GM04503 (cell line): Measurements from ENCODE around the gene CDCP2.

Source experiments
- DNase-seq: peaks from one replicate; pipeline ENCODE4 v3.0.0-alpha.2; 2012; ENCODE audit warnings: low read depth

CDCP2 gene

DNA sequence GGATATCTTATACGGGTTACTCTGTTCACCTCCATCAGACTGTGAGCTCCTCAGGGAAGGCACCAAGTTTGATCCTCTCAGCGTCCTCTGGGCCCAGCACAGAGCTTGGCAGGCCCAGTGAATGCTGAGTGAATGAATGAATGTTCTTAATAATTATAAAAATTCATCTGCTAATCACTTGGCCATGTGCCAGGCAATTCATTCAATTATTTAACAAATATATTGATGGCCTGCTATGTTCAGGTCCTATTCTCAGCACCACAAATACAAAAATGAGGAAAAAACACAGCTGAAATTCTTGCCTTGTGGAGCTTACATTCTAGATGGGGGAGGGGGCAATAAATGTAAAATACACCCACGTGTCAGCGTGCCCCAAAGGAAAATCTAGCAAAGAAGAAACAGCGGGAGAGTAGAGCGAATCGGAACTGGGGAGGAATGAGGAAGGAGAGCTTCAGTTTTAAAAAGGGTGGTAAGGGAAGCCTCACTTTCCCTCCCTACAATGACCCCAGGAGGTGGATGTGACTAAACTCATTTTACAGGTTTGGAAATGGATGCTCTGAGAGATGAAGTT is 15.8 kb downstream of the CDCP2 start:
- DNase-seq, result no peak

DNA sequence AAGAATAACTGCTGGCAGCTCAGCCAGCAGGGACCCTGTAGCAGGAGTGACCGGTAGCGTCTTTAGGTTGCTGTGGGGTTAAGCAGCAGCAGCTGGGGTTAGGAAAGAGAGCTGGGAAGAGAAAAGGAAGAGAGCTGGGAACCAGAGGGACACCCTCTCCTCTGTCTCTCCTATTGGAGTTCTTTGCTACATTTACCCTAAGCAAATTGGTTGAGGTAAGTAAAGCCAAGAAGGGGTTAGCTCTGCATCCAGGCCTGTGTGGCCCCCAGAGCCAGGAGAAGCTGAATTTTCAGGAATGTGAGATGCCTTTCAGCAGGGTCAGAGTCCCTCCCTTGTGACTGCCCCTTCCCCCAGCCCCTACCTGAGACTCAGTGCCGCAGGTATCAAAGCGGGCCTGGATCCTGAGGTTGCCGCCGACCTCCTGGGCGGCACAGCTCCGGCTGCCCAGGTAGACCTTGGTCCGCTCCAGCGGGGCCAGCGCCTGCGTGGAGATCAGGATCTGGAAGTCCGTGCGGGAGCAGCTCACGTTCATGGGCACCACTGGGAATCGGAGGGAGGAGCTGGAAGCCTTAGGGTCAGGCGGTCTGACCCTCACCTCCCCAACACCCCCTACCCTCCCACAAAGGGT is 16.4 kb downstream of the CDCP2 start:
- no peak for DNase-seq

DNA sequence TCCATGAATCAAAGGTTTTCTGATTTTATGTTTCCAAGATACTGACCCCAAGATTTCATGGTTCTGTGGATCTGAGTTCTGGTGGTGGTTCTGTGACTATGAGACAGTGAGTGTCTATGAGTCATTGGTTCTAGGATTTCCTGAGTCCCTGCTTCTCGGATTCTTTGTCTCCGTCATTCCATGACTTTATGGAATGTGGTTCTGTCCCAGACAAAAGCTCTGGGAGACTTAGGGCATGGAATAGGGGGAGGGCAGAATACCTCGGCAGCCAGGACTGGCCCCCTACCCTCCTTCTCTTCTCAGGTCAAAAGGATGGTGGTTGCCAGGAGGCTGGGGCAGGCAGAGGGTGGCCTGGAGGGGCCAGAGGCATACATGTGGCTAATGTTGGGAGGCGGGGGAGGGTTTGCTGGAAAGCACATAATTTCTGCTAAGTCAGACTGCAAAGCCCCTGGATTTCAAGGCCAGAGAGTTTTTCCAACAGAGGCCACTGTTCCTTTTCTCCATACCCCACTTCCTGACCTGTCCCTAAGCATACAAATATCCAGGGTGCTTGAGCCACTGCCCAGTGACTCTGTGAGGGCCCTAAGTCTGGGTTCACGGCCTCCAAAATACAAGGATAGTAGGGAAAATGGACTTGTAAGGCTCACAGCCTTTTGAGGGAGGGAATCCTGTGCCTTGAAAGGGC is 17.2 kb downstream of the CDCP2 start:
- peak; percentile 38 for DNase-seq

DNA sequence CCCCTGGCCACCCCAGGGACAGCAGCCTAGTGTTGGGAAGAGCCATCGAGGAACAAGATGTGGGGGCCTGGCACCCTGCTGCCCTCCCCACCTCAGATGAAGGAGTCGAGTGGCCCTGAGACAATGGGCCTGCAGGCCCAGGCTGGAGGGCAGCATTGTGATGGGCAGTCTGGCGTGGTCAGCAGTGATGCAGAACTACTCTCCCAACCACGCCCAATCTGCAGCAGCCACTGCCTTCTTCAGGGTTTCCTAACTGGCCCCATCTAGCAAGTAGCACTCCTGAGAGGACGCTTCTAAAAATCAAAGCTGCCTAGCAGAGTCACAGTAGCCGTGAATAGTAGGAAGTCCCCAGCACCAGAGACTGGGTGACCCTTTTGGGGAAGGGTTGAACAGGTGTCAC is 18.5 kb downstream of the CDCP2 start:
- DNase-seq, result no peak

DNA sequence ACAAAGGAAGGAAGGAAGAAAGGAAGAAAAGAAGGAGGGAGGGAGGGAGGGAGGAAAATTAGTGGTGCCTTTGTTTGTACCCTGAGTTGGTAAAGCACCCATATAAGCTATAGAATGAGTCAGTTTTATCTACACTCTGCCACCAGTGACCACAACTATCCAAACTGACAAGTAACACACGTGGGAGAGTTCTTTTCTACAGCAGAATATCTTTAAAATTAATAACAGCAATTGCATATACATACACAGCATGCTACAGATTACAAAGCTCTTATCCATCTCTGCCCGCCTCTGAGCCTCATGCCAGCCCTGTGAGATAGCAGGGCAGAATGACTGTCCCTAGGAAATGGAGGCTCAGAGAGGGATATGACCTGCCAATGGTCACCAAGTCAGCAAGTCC is 20.3 kb downstream of the CDCP2 start:
- DNase-seq, result no peak

DNA sequence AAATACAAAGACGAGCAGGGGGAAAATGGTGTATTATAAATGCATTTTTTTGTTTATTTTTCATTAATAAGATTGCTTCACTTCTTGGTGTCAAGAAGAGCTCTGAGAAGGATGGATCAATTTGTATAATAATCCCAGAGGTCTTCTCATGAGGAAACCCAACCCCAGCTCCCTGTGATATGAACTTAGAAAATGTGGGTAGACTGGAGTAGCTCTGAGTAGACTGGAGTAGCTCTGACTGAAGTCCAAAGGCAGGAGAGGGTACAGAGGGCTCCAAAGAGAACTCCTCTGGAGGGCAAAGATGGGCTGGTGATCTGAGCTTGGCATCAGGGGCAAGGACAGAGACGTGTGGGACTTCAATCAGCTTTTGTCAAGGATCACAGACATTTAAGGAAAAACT is 21.4 kb downstream of the CDCP2 start:
- no peak for DNase-seq

DNA sequence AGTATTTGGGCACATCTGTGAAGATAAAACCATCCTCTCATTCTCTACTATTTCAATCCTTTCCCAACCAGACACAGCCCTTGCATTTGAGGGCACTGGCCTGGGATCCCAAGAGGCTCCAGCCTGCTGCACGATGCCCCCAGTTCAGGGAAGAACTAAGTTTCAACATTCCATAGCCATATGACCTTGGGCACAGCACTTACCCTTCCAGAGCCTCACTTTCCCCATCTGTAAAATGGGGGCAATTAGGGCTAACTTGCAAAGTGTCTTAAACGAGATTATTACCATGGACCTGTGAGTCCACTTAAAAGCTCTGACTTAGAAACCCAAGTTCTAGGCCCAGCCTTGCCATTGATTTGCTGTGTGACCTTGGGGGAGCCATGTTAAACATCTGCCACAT is 22.9 kb downstream of the CDCP2 start:
- no peak for DNase-seq

DNA sequence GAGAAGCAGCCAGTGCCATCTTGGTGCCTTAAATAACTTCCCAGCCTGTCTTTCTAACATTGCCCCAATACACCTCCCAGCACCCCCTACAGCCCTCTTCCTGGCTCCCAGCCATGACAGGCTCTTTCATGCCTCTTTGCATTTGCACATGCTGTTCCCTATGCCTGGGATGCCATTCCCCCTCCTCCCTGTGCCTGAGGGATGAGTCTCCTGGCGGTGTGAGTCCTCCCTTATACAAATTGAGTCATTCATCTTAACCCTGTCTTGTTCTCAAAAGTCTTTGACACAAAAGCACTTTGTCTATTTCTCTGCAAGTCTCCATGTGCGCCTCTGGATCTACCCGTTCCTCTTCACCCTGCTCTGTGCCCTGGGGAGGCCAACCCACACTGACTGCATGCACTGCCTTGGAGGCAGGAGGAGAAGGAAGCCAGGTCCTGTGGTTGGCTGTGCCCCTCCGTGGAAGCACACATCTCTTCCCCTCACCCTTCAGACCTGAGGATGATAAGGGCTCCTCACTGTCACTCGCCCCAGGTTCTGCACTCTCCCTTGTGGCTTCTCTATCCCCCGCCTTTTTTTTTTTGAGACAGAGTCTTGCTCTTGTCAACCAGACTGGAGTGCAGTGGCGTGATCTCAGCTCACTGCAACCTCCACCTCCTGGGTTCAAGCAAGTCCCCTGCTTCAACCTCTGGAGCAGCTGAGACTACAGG is 25.1 kb downstream of the CDCP2 start:
- DNase-seq, result no peak

DNA sequence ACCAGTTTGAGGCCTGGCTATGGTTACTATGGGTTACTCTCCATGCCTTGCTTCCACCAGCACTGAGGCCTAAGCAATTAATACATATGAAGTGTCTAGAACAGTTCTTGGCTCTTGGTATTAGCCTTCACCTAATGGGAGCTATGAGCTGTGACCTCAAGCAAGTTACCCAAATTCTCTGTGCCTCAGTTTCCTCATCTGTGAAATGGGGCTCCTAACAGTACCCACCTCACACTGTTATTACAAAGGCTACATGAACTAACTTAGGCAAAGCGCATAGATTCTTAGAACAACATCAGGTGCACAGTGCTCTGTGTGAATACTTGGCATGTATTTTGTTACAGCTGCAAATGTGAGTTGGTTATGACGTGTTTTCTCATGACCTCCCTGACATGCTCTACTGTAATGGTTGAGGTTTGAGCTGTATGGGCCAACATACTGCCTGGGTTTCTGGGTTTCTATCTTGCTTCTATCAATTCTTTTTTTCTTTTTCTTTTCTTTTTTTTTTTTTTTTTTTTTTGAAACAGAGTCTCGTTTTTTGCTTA is 26.5 kb downstream of the CDCP2 start:
- DNase-seq, result no peak

DNA sequence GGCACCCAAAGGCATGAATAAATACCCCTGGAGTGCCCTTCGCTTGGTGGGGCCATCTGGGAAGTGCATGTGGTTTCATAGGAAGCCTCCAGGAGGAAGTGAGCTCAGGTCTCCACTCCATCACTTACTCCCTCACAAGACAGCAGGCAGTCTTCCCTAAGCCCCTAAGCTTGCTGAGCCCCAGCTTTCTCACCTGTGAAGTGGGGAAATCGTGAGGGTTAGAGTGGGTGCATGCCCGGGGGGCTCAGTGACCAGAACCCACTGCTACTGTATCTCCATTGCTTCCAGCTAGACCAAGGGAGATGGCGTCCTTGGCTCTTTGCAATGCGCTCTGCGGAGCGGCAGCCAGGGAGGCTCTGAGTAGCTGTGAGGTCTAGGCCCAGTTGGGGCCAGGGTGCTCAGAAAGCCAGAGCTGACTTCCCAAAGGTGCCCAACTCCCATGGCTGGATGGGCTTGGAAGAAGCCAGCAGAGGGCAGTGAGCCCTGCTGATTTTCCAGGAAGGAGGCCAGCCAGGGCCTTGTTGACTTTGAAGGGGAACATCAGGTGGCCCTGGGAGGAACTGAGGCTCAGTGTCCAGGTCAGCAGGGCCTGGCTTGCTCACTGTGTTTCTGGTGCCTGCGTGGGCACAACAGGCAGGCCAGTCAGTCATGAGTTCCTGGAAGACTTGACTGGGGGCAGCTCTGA is 27.3 kb downstream of the CDCP2 start:
- no peak for DNase-seq

DNA sequence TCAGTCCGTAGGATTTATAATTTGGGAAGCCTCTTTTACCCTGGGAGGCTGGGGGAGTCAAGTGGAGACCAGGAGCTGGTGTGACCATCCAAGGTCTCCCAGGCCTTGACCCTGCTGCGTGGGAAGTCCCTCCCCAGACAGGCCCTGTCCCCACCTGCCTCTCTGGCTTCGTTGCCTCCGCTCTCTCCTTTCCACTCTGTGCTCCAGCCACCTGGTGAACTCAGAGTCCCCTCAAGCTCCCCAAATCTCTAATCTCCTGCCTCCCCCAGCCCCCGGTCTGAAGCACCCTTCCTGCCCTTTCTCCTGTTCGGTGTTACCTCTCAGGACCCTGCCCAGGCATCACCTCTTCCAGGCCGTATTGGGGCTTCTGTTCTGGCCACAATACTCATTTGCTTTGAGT is 27.9 kb downstream of the CDCP2 start:
- no peak for DNase-seq

DNA sequence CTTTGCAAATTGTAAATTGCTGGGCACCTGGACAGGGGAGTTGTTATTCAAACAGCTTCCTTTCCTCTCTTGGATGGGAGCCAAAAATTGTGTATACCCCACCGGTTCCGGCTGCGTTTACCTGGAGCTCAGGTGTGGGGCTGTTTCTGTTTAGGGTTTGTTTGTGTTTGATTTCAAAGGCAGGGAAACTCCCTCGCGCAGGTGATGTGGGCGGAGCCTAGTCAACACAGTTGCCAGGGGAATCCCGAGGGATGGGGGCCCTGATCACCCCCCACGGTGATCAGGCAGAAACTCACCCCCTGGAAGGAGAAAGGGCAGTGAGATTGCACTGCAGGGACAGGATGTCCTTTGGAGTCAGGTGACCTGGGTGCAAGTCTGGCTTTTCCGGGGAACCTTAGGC is 28.3 kb downstream of the CDCP2 start:
- no peak for DNase-seq

DNA sequence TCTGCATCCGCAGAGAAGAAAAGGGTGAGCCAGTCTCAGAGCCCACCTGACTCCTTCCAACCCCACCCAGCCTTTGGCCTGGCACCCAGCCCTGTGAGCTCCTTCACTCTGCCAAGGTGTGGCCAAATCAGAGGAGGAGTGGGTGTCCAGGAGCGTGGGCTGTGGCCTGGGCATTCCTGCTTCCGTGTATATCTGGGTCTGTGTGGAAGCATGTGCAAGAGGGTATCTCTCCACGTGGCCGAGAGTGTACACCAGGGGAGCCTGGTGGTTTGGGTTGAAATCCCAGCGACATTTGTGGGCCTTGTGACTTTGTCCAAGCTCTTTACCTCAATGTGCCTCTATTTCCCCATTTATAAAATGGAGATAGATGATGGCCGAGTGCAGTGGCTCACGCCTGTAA is 29.8 kb downstream of the CDCP2 start:
- no peak for DNase-seq

DNA sequence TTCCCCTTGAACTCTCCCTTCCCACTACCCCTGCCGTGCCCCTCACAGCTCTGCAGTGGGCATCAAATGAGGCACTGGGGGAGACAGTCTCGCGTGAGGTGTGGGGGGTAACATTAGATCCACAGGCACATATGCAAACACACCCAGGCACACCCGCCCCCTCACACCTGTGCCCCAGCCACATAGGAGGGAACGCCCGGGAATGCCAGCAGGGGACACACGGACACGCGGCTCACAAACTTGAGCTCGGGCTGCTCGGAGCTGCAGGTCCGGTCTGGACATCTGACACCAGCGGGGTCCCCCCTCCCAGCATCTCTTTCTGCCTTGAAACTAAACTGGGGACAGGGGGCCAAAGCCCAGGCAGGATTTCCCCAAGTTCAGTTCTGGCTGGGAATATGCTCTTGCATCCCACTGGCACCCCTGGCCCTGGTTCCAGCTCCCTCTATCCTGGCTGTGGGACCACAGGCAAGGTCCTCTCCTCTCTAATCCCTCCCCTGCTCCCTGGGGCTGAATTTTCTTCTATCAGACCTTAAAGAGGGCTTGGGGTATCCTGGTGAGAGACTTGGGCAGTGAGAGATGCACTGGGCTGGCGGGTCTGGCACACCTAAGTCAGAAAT is 30.6 kb downstream of the CDCP2 start:
- no peak for DNase-seq

DNA sequence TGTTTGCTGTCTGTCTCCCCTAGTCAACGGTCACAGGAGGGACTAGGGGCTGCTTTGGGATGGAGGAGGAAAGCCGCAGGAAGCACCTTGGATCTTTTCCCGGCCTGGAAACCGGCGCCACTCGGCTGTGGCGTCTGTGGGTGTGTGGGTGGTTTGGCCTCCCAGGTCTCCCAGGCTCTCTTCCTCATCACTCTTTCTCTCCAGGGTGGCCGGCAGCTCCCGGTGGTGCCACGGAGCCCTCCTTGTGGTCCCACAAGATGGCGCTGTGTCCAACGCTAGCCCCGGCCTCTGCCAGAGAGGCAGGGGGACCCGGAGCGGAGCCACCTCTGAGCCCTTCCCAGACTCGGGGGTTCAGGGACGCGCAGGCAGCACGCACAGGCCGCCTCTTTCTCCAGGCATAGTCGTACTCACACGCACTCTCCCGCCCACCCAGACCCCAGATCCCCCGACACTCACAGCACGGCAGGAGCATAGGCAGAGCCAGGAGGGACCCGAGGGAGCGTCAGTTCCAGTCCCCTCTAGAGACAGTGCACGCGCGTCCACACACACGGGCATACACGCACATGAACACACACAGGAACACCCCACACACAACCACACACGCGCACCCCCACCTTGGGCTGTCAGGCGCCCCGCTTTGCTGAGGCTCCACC is 31.2 kb downstream of the CDCP2 start:
- no peak for DNase-seq

DNA sequence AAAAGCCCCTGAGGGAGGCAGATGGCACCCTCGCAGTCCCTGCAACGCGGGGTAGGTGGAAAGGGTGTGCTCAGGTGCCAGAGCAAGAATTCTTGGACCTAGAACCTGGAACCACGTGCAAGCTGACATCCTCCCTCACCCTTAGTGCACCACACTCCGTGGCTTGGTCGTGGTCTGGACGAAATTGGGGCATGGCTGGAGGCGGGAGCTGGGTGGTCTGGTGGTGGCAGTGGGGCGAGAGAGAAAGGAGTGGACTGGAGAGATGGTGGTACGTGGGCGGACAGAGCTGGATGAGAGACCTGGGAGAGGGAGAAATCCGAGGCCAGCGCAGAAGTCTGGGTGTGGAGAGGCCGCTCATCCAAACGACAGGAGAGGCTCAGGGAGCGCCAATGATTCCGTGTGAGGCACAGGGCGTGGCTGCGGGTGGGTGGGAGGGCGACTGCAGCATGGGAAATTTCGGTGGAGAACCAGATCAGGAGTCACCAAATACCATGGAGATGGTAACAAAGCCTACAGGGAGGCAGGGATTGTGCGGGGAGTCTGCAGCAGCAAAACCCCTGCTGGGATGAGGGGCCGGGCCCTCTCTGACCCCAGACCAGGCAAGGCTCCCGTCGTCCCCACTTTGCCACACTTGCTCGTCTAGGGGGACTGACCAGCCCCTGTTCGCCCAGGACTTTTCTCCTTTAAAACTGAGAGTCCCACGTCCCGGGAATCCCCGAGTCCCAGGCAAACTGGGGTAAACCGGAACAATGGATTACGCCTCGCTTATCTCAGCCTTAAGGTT is 31.9 kb downstream of the CDCP2 start:
- DNase-seq, result no peak

DNA sequence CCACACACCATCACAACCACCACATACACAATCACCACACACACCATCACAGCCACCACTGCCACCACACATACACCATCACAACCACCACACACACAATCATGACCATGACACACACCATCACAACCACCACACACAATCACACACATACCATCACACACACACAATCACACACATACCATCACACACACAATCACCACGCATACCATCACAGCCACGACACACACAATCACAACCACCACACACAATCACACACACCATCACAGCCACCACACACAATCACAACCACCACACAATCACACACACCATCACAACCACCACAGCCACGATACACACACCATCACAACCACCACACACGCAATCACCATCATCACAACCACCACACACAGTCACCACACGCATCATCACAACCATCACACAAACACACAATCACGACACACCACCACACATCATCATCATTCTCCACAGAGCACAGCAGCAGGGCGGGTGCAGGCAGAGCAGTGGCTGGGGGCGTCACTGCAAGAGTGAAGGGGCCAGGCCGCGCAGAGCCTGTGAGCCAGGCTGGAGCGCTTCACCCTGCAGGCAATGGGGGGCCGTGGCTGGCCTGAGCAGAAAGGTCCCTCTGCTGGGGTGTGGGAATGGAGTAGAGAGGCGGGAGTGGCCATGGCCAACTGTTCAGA is 32.6 kb downstream of the CDCP2 start:
- no peak for DNase-seq

DNA sequence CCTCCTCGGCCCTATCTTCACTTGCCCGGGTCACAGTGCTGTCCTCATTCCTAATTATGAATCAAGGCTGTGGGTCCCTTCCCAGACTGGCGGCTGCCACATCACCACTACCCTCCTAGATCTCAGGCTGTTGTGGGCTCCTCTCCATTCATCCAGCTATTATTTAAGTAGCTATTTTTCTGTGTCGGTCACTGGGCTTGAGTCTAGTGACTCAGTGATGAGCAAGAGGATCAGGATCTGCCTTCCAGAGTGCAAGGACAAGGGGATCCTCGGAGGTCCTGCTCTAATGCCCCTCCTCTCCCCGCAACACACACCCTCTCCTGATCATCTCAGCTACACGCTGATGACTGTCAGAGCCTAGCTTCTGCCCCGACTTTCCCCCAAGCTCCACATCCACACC is 34.1 kb downstream of the CDCP2 start:
- DNase-seq, result peak; percentile 59

DNA sequence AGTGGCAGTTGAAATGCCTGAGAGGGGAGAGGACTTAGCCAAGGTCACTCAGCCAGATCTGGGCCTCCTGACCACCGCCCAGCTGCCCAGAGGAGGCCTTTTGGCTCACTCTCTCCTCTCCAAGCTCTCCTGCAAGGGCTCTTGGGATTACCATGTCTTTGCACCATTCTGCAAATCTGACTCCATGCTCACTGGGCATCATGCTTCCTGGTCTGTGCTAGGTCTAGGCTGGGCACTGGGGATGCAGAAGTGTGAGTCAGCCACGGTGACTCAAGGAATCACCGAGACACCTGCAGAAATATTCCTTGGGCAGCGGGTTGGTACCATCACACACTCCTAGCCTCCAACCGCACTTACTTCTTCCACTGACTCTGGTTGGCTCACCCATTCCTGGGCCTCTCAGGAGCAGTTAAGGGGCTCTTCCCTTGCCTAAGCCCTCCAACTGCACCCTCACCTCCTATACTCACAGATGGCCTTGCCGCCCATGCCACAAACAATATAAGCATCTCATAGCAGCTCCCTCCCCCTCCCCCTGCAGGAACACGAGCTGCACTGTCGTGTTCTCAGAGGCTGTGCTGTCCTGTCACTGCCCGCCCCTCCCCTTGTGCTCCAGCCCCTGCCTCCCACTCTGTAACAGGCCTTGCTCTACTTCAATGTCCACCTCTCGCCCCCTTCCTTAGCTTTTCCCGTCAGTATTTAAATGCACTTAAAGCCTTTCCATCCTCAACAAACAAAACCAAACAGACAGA is 34.8 kb downstream of the CDCP2 start:
- no peak for DNase-seq
